IPS-11a (cell line): ENCODE data around the gene RGS3.

Source experiments
- H3K4me3 ChIP-seq: one replicate; pipeline ENCODE4 v1.5.1; 2013; ENCODE audit warnings: low read depth, low read length, control low read depth

The RGS3 gene

DNA sequence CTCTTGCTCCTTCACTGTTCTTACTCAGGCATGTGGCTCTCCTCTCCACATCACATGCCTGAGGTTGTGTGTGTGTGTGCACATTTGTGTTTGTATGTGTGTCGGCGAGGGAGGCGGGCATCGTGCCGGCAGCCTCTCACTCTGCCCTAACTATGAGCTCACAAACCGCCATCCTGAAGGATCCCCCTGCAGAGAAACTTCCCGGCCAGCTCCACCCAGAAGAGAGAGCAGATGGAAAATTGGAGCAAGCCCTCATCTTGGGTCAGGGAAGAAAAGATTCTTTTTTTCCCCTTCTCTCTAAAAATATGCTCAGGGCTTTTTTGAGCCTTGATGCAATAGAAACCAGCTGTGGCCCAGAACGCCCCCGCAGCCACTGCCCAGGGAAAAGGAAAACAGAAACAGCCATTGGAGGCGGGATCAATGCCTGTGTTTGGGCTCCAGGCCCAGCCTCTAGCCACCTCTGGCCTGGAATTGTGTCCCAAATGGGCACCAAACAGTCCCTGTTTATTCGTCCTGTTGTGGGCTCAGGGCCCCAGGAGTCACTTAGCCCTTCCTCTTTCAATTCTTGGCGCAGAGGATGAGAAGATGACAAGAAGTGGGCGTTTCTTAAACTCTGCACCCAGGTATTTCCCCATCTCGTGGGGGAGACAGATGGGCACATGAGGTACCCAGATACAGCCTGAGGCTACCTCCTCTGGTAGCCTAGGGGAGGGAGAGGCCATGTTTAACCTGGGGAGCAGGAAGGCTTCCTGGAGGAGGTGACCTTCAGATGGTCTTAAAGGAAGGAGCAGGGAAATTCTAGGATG, 151.5 kb downstream of the RGS3 start:
- no peak overlapping the region for H3K4me3 ChIP-seq

DNA sequence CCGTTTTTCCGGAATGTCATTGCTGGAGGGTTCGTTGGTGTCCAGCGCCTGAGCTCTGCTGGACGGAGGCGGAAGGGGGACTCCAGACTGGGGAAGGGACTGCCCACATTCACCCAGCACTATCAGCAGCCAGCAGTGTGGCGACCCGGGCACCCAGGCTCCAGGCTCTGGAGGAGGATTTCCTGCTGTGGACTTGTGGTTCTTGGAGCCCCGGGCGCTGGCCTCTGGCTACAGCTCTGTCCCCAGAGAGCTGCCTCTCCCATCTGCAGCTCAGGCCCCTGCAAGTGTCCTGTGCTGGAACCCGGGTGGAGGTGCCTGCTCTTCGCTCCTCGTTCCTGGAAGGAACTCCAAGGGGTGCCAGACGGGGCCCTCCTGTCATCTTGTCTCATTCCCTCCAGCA, 152.6 kb downstream of the RGS3 start:
- H3K4me3 ChIP-seq, result no peak overlapping the region

GRCh38 chr9:113616621-113617496, 153.3 kb downstream of the RGS3 start:
- H3K4me3 ChIP-seq, result no peak overlapping the region

DNA sequence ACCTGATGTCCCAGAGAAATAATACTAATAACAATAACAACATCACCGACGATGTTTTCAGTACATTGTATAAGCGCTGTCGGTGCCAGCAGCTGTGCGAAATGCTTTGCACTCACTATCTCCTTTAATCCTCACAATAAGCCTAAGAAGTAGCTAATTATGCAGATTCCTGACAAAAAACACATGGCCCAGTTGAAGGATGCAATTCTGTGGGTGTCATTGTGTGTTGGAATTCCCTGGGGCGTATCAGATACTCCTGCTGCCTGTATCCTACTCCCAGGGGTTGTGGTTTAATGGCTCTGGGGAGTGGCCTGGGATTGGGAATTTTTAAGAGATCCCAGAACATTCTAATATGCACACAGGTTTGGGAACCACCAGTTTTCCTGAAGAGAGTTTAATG, 154.0 kb downstream of the RGS3 start:
- no peak overlapping the region for H3K4me3 ChIP-seq

GRCh38 chr9:113618836-113619490, 155.4 kb downstream of the RGS3 start:
- H3K4me3 ChIP-seq, result no peak overlapping the region

DNA sequence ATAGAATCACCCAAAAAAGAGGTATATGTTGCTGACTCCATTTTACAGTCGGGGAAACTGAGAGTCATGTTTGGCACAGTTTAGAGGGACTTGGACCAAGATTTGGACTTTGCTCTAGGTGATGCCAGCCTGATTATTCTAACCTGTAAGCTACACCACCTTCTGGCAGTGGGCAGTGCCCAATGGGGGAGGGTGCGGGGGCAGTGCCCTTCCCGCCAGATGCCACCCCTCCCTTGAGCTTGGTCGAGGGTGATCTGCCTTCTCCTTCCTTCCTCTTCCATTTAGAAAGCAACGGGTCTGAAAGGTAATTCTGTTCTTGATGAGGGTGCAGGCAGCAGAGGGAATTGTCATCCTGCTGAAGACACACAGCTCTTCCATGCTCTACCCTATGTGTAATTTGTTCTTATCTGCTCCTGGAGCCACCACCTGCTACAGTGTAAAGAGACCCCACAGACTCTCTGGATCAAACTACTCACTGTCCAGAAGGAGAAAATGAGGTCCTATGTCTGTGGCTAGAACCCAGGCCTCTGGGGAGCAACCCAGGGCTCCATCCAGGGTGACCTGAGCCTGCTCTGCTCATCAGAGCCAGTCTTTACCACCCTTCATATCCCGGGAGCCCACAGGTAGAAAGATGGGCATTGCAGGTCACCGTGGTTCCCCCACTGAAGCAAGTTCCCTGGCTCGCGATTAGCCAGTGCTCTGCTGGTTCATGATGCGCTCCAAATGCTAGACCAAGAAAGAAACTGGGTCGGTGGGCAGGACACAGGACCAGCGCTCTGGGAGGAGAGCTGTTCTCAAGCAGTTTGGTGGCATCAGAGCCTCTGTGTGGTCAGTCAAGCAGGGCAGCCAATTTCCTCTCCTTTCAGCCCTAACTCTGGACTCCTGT, 156.2 kb downstream of the RGS3 start:
- no peak overlapping the region for H3K4me3 ChIP-seq

DNA sequence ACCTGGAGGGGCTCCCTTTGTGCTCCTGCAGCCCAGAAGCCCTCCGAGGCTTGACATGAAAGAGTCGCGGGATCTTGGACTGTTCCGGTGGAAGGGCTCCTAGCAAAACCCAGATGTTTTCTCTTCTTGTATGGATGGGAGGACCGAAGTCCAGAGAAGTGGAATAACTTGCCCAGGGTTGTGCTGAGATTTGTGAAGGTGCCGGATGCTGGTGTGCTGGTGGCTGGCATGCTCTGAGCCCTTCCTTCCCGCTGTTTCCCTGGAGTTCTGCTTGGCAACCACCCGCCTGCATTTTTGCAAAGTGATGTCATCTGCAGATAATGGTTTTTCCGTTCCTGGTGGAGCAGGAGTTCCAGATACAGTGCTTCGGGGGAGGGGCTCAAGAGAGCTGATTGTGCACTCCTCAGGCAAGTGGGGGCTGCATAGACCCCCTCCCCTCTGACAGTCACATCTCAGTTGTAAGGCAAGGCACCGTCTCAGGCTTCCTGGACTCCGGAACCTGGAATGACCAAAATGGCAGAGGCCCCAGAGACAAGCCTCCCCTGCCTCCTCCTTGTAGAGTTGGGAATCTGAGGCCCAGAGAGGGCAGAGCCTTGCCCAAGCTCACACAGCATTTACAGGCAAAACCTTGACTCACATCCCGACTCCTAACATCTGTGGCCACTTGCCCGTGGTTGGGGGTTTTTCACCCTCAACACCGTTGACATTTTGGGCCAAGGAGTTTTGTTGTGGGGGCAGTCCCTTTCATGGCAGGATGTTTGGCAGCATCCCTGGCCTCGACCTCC, 157.0 kb downstream of the RGS3 start:
- H3K4me3 ChIP-seq, result no peak overlapping the region

DNA sequence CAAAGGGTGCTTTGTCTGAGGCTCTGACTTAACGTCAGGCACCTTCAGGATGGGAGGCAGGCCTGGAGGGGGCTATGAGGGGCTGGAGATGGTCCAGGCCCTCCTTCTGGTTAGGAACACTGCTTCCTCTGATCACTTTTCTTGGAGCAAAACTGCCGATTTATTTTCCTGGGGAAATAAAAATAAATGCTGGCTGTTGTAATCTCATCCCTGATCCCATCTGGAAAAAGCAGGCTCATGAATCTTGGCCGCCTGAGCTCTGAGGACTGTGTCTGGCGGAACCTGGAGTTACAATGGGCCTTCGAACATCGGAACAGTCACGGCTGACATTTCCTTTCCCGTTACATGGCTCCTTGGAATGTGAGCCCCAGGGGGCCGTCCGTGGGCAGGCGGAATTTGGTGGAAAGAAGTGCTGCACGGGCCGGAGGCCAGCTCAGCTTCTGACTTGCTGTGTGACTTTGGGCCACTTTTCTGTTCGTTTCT, 157.8 kb downstream of the RGS3 start:
- no peak overlapping the region for H3K4me3 ChIP-seq

DNA sequence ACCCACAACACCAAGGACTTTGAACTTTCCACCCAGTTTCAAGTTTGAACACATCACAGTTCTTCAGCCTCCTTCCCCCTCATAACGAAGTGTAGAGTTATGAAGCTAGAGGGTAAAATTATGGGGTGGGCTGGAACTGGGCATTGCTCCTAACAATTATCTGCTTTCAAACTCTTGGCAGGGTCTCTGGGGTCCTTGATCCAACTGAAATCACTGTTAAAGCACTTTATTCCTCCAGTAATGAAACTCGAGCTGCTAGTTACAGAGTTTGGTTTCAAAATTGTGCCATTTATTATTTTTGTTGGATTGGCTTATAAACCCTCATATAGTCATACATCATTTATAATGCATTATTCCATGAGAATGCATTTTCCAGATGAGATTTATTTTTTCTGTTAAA, 158.5 kb downstream of the RGS3 start:
- no peak overlapping the region for H3K4me3 ChIP-seq

DNA sequence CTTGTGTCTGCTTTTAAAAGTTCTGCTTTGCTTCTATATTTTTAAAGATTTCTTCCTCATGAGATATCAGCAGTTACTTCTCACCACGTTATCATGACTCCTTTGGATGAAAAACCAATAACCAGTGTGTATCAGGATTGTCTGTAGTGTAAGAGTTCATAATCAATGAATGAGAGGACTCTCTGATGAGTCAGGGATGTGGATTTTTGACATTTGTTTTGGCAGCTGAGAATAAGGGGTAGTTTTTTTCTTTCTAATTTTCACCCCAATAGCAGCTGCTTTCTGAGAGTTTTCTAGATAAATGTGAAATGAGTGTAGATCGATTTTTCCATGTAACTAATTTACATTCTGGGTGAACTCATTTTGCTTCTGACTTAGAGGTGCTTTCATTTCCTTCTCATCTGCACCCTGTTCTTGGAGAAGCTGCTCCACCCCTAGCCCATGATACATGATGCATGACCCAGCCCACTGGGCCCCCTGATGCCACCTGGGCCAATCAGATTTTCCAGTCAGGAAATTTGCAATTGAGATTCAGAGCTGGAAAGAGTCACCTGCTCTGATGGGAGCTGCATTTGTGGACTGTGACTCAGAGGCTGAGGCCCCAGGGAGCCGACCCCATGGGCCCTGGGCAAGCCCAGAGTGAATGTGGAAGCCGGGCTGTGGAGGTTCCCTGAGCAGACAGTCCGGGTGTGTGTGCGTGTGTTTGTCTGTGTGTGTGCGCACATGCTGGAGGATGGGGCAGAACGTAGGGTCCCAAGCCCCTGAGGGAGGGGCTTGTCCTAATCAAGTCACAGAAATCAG, 159.3 kb downstream of the RGS3 start:
- no peak overlapping the region for H3K4me3 ChIP-seq

- H3K4me3 ChIP-seq, result no peak overlapping the region
Measured at GRCh38 chr9:113623851-113624485, 160.4 kb downstream of the RGS3 start.

DNA sequence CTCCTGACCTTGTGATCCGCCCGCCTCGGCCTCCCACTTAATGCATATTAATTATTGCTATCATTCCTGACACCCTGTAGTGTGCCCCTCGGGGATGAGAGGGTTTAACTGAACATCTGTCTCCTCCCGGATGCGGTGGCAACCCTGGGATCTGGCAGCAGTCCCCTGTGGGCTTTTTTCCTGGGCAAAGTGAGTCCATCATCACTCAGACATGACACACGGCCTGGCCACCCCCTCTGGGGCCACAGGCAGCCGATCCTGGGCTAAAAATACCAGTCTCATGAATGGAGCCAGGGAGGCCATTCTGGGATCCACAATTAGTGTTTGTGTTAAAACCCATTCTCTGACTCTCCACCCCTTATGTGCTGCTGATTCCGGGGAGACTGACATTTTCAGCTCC, 161.2 kb downstream of the RGS3 start:
- no peak overlapping the region for H3K4me3 ChIP-seq

DNA sequence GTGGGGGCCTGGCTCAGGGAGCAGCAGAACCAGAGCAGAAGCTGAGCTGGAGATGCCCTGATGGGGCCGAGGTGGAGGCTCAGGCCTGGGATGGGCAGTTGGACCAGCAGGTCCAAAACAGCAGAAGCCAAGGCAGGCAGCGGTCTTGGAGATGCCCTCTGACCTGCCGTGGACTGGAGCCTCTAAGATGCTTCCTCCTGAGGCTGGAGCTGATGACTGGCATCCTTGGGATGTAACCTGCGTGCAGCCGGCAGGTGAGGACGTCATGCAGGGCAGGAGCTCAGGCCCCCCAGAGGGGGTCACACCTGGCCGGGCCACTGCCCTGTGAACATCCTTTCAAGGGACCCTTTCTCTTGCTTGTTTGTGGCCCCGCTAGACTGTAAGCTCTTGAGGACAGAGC, 162.0 kb downstream of the RGS3 start:
- H3K4me3 ChIP-seq, result no peak overlapping the region

DNA sequence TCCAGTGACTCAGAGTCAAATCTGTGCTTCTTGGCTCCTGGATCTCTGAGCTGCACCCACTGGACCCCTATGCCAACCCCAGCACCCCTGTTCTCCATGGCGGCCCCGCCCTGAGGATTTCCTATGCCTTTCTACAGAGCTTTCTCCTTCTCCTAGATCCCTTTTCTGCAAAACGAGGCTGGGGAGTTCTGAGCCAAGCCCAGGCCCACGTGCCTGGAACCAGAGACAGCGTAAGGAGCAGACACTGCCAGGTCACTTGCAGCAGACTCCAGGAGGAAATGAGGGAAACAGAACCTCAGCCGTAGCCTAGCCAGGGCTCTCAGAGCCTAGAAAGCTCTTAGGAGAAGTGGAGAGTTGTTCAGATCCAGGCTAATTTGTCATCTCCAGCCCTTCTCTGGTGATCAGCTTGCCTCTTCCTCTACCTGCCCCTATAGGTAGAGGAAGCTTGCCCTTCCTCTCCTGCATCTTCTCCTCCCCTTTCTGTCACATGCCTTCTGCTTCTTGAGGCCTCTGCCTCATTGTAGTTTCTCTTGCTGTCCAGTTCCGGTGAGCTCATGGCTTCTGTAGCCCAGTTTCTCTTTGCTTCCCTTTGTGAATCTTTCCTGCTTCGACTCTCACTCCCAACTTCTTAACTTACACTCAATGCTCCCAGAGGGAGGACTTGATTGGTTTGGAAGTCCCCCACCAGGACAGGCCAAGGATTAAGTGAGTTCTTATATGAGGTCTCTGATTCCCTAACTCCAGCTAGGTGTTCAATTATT, 163.4 kb downstream of the RGS3 start:
- no peak overlapping the region for H3K4me3 ChIP-seq

DNA sequence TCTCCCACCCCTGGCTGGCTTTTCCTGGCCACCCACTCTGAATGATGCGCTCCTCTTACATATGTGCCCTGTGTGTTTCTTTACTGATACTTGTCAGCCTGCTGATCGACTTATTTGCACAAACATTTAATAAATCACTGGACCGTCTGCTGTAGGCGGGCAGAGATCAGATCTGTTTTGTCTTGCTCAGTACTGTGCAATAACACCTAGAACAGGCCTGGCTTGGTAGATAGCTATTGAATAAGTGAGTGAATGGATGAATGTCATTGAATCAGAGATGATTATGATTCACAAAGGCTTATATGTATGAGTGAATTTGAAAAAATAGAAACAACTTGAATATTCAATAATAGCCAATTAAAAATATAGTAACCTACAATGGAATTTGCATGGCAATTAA, 165.1 kb downstream of the RGS3 start:
- H3K4me3 ChIP-seq, result no peak overlapping the region

- H3K4me3 ChIP-seq, result no peak overlapping the region
Measured at GRCh38 chr9:113630386-113631136, 167.0 kb downstream of the RGS3 start.

DNA sequence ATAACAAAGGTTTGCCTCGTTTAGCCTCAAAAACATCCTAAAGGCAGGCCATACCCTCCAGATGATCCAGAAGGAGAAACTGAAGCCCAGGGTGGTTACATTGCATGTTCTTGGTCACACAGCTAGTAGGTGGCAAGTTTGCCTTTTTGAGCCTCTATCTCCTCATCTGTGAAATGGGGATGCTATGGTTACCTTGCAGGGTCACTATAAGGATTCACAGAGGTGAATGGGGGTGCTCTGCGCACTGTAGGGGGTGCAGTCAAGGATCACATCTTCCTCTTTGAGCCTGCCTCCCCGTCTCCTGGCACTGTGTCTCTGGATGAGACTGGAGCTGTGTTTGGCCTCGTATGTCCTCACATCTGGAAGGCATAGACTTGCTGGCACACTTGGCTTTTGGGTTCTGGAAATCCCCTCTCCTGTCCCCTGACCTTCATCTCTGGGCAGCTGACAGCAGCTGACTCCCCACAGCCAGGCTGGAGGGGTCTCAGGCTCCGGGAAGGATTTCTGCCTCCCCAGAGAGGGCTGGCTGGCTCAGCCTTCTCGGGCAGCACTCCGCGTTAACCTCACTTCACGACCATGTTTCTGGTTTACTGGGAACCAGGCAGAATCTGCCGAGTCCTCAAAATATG, 167.7 kb downstream of the RGS3 start:
- no peak overlapping the region for H3K4me3 ChIP-seq
